Ramos (cell line): Measurements from ENCODE around the gene HRC.

Experiments
- in situ Hi-C: fragments of 300-500 bp; cut with MboI; formaldehyde crosslinking; loops from one replicate; pipeline ENCODE4 v1.14.3; 2022; ENCODE audit warnings: low sequenced_read_pairs; ENCODE audit not compliant: unreplicated experiment

Gene HRC

DNA sequence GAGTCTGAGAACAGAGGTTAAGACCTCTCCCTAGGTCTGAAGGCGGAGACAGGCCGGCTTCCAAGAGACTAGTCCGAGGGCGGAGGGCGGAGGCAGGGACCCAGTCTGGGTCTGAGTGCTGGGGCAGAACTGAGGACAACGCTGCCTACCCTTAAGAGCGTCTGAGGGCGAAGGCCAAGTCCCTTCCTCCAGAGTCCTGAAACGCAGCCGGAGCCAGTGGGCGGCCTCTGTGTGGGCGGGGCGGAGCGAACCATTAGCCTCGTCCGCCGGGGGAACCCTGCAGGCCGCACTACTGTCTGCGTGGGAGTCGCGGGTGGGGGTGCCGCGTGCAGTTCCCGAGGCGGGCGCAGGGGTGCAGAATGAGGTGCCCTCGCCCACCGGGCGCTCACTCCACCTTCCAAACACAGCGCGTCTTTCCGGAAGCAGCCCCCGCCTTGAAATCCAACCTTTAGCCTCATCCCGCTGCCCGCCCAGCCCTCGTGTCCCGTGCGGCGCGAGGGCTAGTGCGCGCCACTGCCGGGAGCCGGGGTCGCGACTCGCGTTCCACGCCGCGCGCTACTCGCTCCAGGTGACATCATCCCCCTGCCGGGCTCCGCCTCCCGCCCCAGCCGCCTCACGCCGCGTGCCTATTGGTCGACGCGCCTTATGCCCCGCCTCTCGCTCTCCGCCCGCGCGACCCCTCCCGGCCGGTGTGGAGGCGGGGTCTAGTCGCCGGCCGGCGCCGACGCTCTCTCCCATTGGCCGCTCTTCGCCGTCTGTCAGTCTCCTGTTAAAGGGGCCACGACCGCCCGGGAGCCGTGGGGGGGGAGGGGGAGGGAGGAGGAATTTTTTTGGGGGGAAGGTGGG lies 36.4 kb downstream of the HRC start, which contains the start of gene C19orf73:
C19orf73 (minus strand) TSS at position 579 of the 846 bp plus-strand sequence; CDS start at position 458, 121 bp downstream.
- in situ Hi-C loops: no loop called here

DNA sequence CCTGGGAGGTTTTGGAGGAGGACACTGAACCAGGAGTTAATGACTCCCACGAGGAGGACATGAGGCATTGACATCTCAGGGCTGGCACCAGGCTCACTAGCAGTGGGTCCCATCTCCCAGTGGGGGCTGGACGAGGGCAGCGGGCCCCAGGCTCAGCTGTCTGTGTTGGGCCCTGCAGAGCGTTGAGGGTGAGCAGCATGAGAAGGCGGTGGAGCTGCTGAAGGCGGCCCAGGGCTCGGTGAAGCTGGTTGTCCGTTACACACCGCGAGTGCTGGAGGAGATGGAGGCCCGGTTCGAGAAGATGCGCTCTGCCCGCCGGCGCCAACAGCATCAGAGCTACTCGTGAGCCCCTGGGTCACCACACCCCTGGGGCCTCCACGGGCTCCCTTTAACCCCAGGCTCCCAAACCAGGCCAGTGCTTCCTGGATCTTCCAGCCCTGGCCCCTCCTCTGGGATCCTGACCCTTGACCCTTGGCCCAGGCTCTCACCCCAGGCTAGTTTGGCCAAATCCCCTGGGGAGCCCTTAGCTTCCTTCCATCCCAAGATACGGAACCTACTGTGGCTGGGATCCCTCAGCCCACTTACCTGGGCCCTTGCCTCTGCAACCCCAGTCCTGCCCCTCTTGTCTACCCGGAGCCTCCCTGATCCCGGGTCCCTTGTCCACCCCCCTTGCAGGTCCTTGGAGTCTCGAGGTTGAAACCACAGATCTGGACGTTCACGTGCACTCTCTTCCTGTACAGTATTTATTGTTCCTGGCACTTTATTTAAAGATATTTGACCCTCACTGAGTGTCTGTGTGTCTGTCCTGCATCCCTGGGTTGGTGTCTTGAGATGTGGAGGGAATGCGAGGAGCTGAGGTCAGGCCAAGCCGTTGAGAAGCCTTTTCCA lies 37.3 kb downstream of the HRC start:
- in situ Hi-C loops: no loop called here

DNA sequence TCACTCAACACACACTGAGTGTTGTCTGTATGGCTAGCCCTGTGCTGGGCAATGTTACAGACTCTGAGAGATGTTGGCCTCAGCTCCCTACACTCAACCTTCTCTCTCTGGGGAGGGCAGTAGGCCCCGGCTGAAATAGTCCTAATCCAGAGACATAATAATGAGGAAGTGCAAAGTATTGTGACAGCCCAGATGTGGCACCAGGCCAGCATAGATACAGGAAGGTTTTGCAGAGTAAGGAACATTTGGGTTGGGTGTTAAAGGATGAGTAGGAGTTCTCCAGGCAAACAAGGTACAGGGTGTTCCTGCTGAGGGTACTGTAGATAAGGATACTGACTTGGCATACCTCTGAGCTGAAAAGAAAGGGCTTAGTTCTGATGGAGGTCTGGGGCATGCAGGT lies 38.7 kb downstream of the HRC start:
- in situ Hi-C loops: no loop called here

DNA sequence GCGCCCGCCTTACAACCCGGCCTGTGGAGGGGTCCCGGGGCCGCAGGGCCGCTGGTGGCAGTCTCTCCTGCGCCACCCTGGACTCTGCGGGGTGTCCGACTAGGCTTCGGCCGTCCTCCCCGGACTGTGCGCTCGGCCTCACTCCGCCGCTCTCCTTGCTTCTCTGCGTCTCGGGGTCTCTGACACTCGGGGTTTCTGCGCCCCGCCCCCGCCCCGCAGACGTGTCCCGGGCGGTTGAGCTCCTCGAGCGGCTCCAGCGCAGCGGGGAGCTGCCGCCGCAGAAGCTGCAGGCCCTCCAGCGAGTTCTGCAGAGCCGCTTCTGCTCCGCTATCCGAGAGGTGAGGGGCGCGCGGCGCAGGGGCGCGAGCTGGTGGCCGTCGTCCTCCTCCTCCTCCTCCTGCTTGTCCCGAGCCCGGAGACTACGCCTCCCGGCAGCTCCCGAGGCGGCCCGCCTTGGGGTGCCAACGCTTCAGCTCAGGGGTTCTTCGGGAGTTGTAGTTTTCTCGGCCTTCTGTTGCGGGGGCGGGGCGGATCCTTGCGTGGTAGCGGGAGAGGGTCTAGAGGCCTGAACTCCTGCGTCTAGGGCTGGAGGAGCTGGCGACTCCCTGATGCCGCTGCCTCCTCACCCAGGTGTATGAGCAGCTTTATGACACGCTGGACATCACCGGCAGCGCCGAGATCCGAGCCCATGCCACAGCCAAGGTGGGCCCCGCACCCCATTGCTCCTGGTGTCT lies 40.4 kb downstream of the HRC start:
- in situ Hi-C loops: no loop called here

DNA sequence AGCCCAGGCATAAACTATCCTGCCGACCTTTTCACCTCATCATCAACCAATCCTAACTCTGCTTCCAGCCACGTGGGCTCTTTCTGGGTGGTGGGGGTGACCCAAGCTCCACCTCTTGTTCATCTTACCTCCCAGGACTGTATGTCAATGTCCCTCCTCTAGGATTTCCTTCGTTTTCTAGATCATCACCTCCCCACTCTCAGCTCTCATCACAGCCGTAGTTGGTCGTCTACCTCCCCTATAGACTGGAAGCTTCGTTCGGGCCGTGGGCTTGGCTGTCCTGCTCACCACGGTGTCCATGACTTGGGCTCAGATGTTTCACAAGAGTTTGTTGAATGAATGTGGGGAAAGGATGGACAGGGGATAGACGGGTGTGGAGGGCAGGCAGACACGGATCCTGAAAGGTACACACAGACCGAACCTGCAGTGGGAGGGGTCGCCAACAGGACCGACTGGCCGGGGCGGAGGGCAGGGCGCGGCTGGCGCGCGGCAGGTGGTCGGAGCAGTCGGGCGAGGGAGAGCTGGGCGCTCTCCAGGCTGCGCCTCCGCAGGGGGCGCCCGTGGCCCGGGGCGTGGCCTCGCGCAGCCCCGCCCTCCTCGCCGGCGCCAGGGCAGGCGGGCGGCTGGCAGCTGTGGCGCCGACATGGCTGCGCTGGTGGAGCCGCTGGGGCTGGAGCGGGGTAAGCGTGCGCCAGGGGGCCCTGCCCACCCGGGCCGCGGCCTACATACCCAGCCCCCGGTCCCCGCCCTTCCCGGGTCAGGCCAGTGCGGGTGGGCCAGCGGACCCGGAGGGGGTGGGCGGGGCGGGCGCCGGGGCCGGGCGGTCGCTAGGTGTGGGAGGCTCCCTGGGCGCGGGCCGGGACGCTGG lies 41.2 kb downstream of the HRC start, which contains the start of gene LIN7B:
LIN7B (plus strand) TSS at position 609 of the 868 bp plus-strand sequence; CDS start at position 644, 35 bp downstream.
- in situ Hi-C loops: no loop called here

DNA sequence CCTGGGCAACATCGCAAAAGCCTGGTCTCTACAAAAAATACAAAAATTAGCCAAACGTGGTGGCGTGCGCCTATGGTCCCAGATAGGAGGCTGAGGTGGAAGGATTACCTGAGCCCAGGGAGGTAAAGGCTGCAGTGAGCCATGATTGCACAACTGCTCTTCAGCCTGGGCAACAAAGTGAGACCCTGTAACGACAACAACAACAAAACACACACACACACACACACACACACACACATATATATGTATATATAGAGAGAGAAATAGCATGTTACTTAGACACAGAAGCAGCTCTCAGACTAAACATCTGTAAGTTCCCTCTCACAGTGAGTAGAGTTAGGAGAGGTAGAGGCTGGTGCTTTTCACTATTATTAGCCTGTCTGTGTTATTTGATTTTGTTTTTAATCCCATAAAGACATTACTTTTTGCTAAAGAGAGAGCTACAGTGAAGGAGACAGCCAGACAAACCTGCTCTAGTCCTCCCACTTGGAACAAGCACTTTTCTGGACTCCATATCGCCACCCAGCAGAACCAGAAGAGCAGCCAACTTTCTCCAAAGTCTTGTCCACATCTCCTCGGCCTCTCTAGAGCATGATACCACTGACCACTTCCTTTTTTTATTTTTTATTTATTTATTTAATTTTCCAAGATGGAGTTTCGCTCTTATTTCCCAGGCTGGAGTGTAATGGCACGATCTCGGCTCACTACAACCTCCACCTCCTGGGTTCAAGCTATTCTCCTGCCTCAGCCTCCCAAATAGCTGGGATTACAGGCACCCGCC lies 43.8 kb downstream of the HRC start:
- in situ Hi-C loops: no loop called here

DNA sequence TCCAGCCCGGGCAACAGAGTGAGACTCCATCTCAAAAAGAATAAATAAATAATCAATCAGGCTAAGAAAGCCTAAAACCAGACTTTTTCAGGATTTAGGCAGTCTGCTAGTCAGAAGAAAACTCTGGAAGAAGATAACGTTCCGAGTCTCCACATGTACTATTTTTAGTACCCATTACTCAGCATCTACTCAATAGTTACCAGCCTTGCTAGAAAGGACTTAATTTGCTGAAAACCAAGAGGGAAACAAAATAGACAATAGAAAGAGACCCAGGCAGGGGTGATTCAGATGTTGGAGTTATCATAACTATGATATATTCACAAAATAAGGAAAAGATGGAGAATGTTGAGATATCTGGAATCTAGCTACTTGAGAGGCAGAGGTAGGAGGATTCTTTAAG lies 44.6 kb downstream of the HRC start:
- in situ Hi-C loops: no loop called here

DNA sequence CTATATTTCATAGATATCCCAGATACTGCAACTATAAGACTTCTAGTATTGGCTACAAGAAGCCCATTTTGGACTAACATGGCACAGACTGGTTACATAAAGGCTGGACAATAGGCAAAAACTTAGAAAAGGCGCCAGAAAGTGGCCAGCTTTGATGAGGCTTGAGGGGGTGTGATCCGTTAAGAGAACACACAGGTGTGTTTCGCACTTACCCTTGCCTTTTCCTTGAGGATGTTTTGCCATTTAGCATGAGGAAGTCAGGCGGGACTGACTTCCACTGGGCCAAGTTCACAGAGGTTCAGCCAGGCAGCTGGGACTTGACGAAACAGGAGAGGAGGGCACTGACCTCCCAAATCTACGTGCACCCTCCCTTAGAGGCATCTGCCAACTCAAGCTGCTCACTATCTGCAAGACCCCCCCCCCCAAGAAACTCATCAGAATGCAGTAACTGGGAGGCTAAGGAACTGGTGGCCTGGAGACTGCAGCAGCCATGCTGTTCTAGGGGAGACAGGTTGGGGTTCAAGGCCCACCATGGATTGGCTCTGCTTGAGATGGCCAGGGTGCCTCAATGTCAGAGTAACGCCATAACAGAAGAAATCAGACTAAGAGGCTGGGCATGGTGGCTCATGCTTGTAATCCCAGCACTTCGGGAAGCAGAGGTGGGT lies 45.5 kb downstream of the HRC start:
- in situ Hi-C loops: no loop called here

DNA sequence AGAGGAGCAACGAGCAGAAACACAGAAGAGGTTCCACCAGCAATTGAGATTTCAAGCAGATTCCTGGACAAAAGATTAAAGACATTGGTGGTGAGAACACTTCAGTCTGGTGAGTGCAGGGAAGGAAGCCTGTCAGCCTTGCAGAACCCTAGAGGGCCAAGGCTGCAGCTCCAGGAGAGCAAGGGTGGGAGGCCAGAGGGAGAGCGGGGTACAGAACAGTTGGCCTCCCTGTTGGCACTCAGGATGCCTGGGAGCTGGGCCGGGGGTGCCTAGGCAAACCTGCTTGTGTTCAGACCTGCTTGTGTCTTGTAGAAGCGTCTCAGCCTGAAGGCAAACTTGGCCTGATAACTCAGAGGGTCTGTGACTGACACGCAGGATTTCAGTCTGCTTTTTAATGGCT lies 46.1 kb downstream of the HRC start:
- in situ Hi-C loops: no loop called here

DNA sequence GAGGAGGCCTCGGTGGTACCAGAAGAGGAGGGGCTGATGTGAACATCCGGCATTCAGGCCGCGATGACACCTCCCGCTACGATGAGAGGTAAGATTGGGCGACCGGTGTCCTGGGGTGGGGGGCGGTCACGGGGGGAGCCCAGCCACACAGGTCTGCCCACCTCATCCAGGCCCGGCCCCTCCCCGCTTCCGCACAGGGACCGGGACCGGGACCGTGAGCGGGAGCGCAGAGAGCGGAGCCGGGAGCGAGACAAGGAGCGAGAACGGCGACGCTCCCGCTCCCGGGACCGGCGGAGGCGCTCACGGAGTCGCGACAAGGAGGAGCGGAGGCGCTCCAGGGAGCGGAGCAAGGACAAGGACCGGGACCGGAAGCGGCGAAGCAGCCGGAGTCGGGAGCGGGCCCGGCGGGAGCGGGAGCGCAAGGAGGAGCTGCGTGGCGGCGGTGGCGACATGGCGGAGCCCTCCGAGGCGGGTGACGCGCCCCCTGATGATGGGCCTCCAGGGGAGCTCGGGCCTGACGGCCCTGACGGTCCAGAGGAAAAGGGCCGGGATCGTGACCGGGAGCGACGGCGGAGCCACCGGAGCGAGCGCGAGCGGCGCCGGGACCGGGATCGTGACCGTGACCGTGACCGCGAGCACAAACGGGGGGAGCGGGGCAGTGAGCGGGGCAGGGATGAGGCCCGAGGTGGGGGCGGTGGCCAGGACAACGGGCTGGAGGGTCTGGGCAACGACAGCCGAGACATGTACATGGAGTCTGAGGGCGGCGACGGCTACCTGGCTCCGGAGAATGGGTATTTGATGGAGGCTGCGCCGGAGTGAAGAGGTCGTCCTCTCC lies 47.4 kb downstream of the HRC start:
- in situ Hi-C loops: no loop called here

DNA sequence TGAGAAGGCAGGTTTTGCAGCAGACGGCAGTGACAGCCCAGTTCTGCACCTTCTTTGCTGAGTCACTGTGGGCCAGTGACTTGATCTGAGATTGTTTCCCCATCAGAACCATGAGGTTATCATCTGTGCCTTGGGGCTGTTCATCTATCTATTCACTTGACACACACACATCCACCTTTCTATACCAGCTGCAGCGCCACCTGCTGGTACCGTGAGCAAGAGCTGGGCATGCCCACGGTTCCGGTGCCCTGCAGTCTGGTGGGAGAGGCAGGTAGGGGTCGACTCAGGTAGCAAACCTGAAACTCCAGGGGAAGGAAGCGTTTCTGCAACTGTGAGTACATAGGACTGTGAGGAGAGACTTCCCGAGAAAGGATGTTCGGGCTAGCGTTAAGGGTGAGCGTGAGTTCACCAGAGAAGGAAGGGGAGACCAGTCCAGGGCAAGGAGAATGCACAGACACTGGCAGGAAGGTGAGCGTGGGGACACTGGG lies 48.5 kb downstream of the HRC start:
- in situ Hi-C loops: no loop called here

DNA sequence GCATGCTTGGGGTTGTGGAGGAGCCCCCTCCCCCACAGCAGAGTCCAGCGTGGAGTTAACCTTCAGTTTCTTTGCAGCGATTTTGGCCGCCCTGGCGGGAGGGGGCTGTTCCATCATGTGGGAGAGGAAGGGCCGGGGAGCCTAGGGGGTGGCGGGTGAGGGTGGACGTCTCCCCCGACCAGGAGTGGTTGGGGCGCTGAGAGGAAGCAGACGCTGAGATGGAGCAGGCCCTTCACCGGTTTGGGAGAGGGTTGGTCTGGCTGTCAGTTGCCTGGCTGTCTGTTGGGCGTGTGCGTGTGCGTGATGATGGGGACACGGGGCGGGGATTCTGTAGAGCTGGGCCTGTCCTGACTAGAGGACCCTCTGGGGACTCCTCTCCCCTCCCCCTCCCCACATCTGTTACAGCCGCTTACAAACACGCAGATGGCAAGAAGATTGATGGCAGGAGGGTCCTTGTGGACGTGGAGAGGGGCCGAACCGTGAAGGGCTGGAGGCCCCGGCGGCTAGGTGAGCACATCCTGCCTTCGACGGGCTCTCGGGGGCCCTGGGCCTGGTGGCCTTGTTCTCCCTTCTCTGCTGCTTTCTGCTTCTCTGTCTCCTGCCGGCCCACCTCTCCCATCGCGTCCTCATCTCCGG lies 50.8 kb downstream of the HRC start:
- in situ Hi-C loops: no loop called here

DNA sequence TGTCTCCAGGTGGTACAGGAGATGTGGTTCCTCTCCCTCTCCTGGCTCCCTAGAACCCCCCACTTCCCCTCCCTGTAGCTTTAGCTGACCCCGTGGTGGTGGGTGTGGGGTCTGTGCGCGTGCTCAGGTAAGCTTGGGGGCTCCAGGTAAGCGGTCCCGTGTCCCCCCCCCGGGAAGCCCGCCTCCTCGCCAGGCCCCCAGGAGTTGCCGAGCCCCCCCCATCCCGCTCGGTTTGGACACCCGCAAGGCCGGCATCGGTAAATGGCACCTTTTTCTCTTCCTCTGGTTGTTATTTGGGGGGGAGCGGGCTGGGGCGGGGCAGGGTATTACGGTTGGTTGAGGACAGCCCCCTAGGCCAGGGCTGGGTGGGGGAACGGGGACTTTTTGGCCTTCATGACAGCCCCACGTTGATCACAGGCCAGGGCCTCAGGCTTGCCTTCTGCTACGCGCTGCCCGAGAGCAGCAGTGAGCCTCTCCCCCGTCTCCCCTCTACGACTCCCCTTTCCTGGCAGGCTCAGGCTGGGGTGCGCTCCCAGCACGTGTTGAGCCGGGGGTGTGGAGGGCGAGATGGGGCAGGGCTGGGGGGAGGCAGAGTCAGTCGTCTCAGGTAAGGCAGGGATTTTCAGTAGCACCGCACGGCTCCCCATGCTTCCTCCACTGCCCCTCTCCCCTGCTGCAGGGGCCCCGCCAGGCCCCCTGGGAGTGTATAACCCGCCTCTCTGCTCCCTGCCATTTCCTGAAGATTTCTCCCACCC lies 51.7 kb downstream of the HRC start:
- in situ Hi-C loops: no loop called here

DNA sequence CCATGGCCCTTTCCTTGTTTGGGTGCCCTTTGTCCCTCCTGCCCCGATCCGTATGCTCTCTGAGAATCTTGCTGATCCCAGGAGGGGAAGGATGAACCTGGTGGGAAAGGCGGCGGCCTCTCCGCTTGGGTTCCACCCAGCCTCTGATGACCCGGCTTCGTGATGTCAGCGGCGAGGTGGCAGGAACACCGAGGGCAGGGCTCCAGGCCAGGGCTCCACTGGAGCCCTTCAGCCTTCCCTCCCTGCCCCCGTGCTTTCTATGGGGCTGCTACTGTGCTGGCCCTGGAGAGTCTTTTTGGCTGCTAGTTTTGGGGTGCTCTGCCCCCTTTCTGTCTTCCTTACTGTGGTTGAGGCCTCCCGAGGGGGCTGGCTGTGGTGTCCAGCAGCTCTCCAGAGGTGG lies 52.9 kb downstream of the HRC start:
- in situ Hi-C loops: no loop called here
